HG03469 (cell line): ENCODE results near the gene CXCR5.

Experiments used
- ATAC-seq: cut with Tn5 transposase; IDR thresholded peaks from one replicate; pipeline ENCODE4 v1.9.1; 2021; ENCODE audit warnings: mild to moderate bottlenecking, moderate library complexity, moderate number of reproducible peaks; ENCODE audit not compliant: unreplicated experiment

Gene CXCR5

GRCh38 chr11:118924591-118925585, 41.2 kb downstream of the CXCR5 start:
- no peak for ATAC-seq

- no peak for ATAC-seq
Measured at GRCh38 chr11:118927554-118928100, 43.9 kb downstream of the CXCR5 start.

DNA sequence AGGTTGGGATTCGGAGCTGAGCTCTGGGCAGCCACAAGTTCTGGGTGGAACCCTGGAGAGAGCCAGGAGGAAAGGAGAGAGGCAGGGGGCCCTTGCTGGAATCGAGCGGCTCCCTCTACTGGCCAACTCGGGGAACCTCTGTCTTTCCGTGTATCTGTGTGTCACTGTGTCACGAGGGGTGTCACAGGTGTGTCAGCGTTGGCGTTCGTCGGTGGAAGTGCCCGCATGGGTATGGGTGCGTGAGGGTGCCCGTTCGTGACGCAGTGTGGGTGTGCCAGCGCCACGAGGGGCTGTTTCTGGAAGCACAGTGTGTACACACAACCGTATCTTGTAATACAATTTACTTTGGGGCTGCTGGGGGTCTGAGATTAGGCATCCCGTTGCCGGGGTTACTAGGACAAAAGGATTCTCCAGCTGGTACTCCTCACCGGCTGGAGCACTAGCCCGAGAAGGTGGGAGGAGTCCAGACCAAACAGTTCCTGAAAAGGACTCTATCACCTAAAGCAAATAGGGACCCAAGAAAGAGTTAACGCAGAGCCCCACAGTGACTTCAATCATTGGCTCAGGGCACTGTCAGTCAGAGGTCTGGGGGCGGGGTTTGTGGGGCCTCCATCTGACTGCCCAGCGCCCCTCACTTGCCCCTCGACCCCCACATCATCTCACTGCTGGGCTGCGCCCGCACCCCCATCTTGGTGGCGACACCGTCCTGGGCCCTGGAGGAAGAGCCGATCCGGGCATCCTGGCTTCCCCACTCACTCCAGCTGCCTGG, 44.6 kb downstream of the CXCR5 start:
- ATAC-seq = peak; percentile 36

GRCh38 chr11:118928870-118929500, 45.3 kb downstream of the CXCR5 start:
- no peak for ATAC-seq

- ATAC-seq = no peak
Measured at GRCh38 chr11:118929501-118930093, 45.9 kb downstream of the CXCR5 start.

- ATAC-seq = no peak
Measured at GRCh38 chr11:118930094-118930712, 46.5 kb downstream of the CXCR5 start.

GRCh38 chr11:118931571-118931970, 47.9 kb downstream of the CXCR5 start:
- ATAC-seq = no peak

- ATAC-seq = no peak
Measured at GRCh38 chr11:118933486-118933885, 49.8 kb downstream of the CXCR5 start.

DNA sequence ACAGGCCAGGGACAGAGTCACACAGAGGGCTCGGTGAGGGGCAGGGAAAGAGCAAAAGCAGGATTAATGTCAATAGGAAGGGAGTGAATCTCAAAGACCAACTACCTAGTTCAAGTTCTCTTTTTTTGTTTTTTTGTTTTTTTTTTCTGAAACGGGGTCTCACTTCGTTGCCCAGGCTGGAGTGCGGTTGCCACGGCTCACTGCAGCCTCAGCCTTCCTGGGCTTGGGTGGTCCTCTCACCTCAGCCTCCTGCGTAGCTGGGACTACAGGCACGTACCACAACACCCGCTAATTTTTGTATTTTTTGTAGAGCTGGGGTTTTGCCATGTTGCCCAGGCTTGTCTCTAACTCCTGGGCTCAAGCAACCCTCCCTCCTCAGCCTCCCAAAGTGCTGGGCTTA, 51.7 kb downstream of the CXCR5 start:
- ATAC-seq = no peak

GRCh38 chr11:118938491-118939403, 55.1 kb downstream of the CXCR5 start:
- ATAC-seq = no peak

- ATAC-seq = no peak
Measured at GRCh38 chr11:118939404-118939915, 55.8 kb downstream of the CXCR5 start.

DNA sequence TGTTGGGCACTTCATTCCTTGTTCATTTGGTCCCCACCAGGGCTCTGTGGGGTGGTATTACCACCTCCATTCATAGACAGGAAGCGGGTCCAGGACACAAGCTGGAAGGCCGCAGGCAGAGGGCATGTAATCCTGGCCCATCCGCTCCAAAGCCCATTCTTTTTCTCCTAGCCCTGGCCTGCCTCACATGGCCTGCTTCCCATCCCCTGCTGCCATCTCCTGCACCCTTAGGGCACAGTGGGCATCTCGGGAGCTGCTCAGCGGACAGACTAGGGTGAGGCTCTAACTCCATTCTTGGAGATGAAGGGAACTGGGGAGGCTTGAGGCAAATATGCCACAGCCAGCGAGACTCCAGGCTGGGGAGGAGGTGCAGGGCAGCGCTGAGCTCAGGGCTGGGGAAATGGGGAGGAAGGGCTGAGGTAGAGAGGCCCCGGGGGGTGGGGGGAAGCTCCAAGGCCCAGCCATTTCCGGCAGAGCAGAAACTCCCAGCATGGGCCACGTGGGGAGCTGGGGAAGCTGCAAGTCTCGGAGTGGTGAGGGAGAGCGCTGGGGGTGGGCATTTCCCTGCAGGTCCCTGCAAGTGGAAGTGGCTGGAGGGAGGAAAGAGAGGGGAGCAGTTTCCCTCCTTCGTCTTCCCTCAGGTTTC, 56.4 kb downstream of the CXCR5 start:
- no peak for ATAC-seq

DNA sequence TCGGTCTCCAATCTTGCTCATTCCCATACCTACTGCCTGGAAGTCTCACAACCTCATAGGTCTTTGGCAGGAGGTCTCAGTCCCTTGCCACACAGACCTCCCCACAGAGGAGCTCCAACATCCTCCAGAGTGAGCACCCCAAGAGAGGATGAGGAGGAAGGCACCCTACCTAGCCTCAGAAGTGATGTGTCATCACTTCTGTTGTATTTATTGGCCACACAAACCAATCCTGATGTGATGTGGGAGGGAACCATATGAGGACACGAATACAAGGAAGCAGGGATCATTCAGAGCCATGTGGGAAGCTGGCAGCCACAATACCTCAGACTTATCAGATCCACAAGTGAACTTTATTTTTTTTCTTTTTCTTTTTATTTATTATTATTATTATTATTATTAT, 63.4 kb downstream of the CXCR5 start:
- ATAC-seq = no peak
